Pancreas (tissue), 10 donors: ENCODE data around the gene ADAMTS19. TPM values are rescaled to one million over a fixed set of nuclear protein-coding genes. Genes with fewer than 3 reads are reported as not detected.

Experiments
- ATAC-seq, 4 donors: fragments of 200-7000 bp; cut with Tn5 transposase; one replicate each; pipeline versions ENCODE4 v1.8.0 to v1.9.1; 2020; ENCODE audit warnings: mild to moderate bottlenecking in 4 of 4, moderate library complexity in 4 of 4
- DNase-seq, 6 donors: peaks; one replicate each; pipeline ENCODE4 v3.0.0-alpha.2; 2020
- FAIRE-seq: peaks from 2 replicates; lab custom pipeline; 2012; peaks lifted over from hg19 to GRCh38; lab: Jason Lieb, UNC
- H3K27ac ChIP-seq, 4 donors: fragments of 200-600 bp; sonication (generic); 1 replicate in 3 of 4; 2 replicates in 1 of 4; pipeline versions ENCODE4 v1.5.0 to v1.8.0; 2020
- H3K27me3 ChIP-seq, 4 donors: fragments of 200-600 bp; one replicate each; pipeline ENCODE4 v1.8.0; 2021
- H3K36me3 ChIP-seq, 3 donors: fragments of 200-600 bp; sonication (generic) in 1 of 3; one replicate each; pipeline versions ENCODE4 v1.5.0 to v1.8.0; 2020 to 2021
- H3K4me1 ChIP-seq, 3 donors: fragments of 200-600 bp; one replicate each; pipeline ENCODE4 v1.8.0; 2021
- H3K4me3 ChIP-seq, 4 donors: fragments of 200-600 bp; sonication (generic) in 2 of 4; one replicate each; pipeline versions ENCODE4 v1.5.0 to v1.8.0; 2020 to 2021
- H3K9me3 ChIP-seq, 4 donors: fragments of 200-600 bp; one replicate each; pipeline ENCODE4 v1.8.0; 2021
- CTCF ChIP-seq, 4 donors: fragments of 200-600 bp; sonication (generic) in 3 of 4; IDR thresholded peaks; one replicate each; pipeline versions ENCODE4 v1.5.0 to v1.8.0; 2021; ENCODE audit warnings: antibody characterized with exemption in 4 of 4
- WGBS, 2 donors: extraction: QIAGEN DNeasy Blood & Tissue Kit; methylation state at CpG; one replicate each; pipeline ENCODE4 v1.1.7; 2013; 5-methylcytosine and 5-hydroxymethylcytosine counted together
- intact Hi-C, 3 donors: fragments of 100-400 bp; cut with DNase I; formaldehyde crosslinking; loops; one replicate each; pipeline versions ENCODE4 v1.11.1 to v1.14.2; 2022
- polyA plus RNA-seq, 2 donors: library from polyadenylated mRNA; stranded (reverse); fragments of 200-250 nt; gene quantifications; one replicate each; pipeline ENCODE4 v1.2.3, GENCODE V29; 2013
- total RNA-seq, 6 donors: library from RNA; stranded (reverse); fragmentation: NEBNext Ultra II Directional in 4 of 6; extraction: Animal tissue kit (Norgen Biotek cat#: 25700) in 4 of 6; gene quantifications; one replicate each; pipeline versions ENCODE4 v1.2.1 to v1.2.4, GENCODE V29; 2021 to 2023
- donor health status: healthy with polysubstance abuse.
- donor health status: DM: no; HTN: no; CAD: no; lungs with moderate emphysema.
- donor health status: DM: no; HTN: no; CAD: no.
- donor health status: control.
- donor health status: control.
- donor health status: Bipolar disorder and iron deficiency.
- donor health status: DM: yes; HTN: yes; CAD: no.
- donor health status: DM: no; HTN: no; CAD: no.
- donor health status: DM: no; HTN: no; CAD: no.
- donor health status: DM: yes; HTN: yes; CAD: no.

ADAMTS19 gene
- total and polyA plus RNA-seq, 8 donors: 0.02 to 0.22 (median 0.08) TPM; not detected in 1

DNA sequence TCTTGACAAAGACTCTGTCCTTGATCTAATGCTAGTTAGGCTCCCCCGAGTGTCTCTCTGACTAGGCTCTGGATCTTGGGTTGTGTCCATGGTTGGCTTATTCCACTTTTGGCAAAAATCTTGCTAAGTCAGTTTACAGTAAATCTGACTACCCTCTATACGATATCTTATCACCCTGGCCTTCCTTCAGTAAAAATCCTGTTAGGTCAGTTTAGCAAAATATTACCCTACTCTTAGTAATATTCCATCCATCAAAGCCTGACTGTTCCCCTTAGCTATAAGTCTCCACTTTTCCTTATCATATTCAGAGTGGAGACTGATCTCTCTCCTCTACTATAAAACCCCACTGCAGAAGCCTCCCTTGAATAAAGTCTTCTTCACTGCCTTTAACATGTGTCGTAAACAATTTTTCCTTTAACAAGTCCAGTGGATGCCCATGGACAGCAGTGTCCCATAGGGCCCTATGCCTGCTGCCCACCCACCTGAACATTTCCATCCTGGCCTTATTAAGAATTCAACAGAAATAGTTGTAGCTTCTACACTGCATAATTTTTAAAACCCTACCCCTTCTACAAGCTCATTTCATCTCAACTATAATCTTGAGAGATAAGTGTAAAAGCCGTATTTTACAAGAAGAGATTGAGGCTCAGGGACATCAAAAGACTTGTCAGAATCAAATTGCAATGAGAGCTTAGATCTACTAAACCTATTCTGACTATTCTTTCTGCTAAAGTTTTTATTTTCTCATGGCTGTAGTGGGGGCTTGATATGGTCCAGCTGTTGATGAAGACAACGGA lies 310.1 kb downstream of the ADAMTS19 start:
- H3K4me3 ChIP-seq: no peak overlapping the region
- no peak overlapping the region for H3K27ac ChIP-seq
- 47 to 49% methylated on average over 5 of the region's 5 CpGs for WGBS, 2 donors
- no peaks in the 10 kb centered on the region for H3K27me3 ChIP-seq
- no peaks in the 10 kb centered on the region for H3K36me3 ChIP-seq
- peak in 3 of 4 donors; percentile 31 to 77 (median 72) for ATAC-seq
- no peaks in the 10 kb centered on the region for H3K9me3 ChIP-seq
- intact Hi-C loops: no loop called here
- peaks cover 0 to 15% (median 0%) of the 10 kb centered on the region in 3 donors for H3K4me1 ChIP-seq
- DNase-seq: no peak
- no peak for FAIRE-seq
- no peak for TF ChIP-seq CTCF (IDR thresholded peaks at IDR 0.05)

DNA sequence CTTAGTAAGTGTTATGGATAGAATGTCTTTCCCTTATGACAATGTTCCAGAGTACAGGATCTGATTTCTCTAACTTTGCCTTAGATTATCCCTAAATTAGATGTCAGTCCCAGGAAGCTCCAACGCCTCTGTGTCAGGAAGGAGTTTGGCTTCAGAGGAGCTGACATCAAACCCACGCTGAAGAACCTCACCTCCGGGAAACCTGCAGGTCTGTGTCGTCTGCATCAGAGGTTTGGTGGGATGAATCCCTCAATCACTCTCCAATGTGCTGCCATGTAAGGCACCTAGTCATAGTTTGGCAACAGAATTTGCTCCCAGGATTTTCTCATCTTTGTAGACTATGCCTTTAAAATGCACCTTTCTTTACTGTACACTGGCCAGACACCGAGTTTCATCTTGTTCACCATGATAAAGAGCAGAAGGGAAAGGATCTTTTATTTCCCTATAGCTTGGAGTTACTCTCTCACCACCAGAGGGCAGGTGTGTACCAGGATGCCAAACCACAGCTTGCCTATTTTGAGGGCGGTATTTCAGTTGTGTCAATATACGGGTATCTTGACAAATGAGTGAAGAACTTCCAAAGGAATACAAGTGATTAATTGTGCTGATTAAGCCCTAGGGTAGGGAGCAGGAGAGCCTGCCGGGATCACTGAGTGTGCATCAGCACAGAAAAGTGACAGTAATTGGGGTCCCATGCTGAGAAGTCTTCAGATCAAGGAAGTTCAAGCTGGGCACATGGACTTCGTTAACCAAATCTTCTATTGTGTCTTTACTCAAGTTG lies 311.1 kb downstream of the ADAMTS19 start:
- Histone ChIP-seq H3K4me1 (peaks cover 0 to 15% (median 0%) of the 10 kb centered on the region in 3 donors), H3K4me3 (no peak overlapping the region), H3K27ac (no peak overlapping the region), H3K9me3 (no peaks in the 10 kb centered on the region), H3K36me3 (no peaks in the 10 kb centered on the region), H3K27me3 (no peaks in the 10 kb centered on the region)
- FAIRE-seq: no peak
- TF ChIP-seq CTCF (IDR thresholded peaks at IDR 0.05): peak; percentile 20 to 75 (median 60)
- peak; percentile 70 to 88 (median 84) for ATAC-seq
- intact Hi-C loops: no loop called here
- WGBS, 2 donors: 24 to 36% methylated on average over 9 of the region's 9 CpGs
- peak in 4 of 6 donors; percentile 20 to 61 (median 32) for DNase-seq

GRCh38 chr5:129773376-129773775 lies 313.3 kb downstream of the ADAMTS19 start:
- no peak for ATAC-seq
- TF ChIP-seq CTCF (IDR thresholded peaks at IDR 0.05): no peak

DNA sequence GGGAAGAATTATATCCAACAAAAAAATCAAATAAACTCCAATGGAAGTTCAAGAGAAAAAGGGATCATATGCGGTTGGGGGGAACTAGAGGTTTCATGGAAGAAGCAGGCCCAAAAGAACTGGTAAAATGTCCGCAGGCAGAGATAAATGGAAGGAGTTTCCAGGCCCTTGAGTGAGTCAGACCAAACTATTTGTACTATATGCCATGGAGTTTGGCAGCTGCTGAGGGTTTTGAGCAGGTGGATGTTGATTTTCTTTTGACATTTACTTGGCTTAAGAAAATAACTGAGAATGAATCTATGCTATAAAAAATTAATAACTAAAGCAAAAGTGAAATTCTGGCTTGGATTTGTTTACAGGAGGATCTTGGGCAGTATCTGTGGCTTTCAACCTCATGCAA lies 321.5 kb downstream of the ADAMTS19 start:
- 60 to 76% methylated on average over 2 of the region's 2 CpGs for WGBS, 2 donors
- ATAC-seq: no peak
- TF ChIP-seq CTCF (IDR thresholded peaks at IDR 0.05): no peak
- Histone ChIP-seq H3K27ac (no peak overlapping the region), H3K27me3 (no peaks in the 10 kb centered on the region), H3K36me3 (no peaks in the 10 kb centered on the region), H3K4me3 (no peak overlapping the region), H3K9me3 (no peaks in the 10 kb centered on the region), H3K4me1 (no peaks in the 10 kb centered on the region)
- intact Hi-C loops: no loop called here
- no peak for FAIRE-seq
- DNase-seq: no peak

More at GRCh38 chr5:129773376-129773775, 313.3 kb downstream of the ADAMTS19 start:
- H3K36me3 ChIP-seq: no peaks in the 10 kb centered on the region
- H3K27me3 ChIP-seq: no peaks in the 10 kb centered on the region
- FAIRE-seq: no peak
- H3K9me3 ChIP-seq: no peaks in the 10 kb centered on the region
- H3K4me3 ChIP-seq: no peak overlapping the region
- intact Hi-C loops: no loop called here
- no peak for DNase-seq
- peaks cover 0 to 15% (median 0%) of the 10 kb centered on the region in 3 donors for H3K4me1 ChIP-seq
- no peak overlapping the region for H3K27ac ChIP-seq
- WGBS, 2 donors: 62 to 80% methylated on average over 5 of the region's 5 CpGs
